Fibroblast of the conjunctiva (primary cell): ENCODE results near the gene FCRLB.
"Not testable (repeated sequence)": the region's sequence is repeated elsewhere in the genome, so short reads cannot be mapped to it uniquely, and the experiment has no call there.

Experiments used
- DNase-seq: peaks from one replicate; pipeline ENCODE4 v3.0.0-alpha.2; 2010; ENCODE audit warnings: low read depth

Gene FCRLB

DNA sequence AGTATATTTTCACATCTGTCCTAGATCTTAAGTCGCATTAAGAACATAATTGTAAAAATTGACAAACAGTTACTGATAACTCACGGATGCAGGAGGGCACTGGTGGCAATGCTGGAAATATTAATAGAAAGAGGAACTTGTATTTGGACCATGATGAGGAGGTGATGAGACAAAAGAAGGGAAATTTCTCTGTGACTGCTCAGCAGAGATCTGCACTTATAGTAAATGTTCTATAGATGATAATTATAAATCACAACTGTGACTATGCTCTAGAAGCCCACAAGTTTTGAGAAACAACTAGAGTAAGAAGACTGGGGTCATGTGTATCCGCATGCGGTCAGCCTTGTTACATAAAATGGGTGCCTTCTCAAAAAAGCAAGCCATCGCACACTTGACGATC lies 19.6 kb downstream of the FCRLB start:
- no peak for DNase-seq

DNA sequence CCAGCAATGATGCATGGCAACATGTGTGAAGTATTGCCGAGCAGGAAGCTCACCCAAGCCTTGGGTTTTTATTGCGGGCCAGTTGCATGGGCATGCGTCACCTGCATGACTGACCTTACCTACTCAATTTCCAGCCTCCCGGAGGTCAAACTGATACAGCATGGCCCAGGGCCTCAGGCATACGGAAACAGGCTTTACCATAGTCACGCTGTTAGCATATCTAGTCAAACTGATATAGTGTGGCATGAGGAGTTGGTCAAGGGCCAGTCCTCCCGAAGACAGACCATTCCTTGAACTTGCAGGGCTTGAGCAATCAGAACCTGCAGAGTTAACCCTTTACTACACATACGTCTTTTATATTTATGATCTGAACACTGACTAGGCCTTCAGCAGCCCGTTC lies 21.9 kb downstream of the FCRLB start:
- DNase-seq = no peak

DNA sequence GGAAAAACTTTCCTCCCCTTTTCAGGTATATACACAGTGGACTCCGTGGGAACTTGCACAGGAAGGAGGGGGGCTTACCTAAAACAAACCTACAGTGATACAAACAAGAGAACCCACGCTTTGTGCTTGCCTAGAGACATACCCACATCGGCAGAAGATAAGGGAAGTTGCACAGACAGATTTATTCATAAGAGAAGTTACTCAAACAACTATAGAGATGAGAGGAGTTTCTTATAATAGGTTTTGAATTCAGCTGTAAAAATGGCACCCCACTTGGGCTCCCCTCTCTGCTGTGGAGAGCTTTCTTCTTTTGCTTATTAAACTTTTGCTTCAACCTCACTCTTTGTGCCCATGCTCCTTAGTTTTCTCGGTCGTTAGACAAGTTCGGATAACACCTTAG lies 26.5 kb downstream of the FCRLB start:
- DNase-seq = no peak

GRCh38 chr1:161749509-161750407 lies 28.4 kb downstream of the FCRLB start, which contains the start of gene DUSP12:
DUSP12 (plus strand) TSS chr1:161749786; CDS start chr1:161749802, 16 bp downstream.
- DNase-seq = peak; percentile 94

DNA sequence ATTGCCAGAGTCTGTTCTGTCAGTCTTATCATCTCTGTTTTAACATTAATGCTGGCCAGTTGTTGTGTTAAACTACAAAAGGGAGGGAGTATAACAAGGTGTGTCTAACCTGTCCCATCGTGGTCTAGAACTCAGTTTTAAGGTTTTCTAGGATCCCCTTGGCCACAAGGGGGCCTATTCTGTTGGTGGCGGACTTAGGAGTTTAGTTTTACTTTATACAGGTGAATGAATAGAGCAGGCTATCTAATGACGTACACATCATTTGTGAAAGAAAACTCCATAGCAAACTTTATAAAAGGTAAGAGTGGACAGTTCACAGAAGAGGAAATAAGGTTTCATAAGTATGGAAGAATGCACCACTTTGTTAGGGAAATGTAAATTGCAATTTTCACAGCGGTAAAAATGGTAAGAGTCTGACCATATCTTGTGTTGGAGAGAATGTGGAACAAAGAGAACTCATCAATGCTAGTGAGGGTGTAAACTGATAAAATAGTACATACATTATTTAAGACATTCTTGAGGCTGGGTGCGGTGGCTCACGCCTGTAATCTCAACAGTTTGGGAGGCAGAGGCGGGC lies 42.3 kb downstream of the FCRLB start:
- no peak for DNase-seq

DNA sequence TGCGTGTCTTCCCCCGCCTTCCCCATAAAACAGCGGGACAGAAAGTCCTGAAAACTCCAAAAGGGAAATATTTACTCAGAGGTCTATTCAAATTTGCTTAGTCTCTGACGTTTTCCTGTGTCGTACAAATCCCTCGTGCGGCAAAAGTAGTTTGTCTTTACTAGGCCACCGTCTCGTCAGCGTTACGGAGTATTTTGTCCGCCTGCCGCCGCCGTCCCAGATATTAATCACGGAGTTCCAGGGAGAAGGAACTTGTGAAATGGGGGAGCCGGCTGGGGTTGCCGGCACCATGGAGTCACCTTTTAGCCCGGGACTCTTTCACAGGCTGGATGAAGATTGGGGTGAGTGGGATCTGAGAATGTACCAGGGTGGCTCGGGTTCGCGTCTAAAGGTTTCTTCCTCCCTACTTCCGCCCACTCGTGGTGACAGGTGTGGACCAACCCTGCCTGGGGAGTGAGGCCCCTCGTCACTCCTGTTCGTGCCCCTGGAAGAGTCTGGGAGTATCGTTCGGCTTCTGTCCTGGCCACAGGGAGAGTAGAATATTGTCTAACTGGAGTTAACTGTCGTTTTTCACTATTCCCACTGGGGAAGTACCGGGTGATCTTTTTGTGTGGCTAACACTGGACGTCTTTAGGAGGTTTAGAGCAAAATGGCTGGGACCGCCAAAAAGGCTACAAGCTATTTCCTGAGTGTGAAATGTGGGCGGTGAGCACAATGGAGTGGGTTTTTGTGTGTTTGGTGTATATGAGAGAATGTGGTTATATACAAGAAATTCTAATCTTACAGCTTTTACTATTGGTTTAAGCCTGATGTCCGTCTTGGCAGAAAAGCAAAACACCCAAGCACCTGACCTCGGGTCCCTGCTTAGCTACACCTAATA lies 45.0 kb downstream of the FCRLB start, which contains the start of gene ATF6:
ATF6 (plus strand) TSS at position 219 of the 880 bp plus-strand sequence; CDS start at position 260, 41 bp downstream.
- DNase-seq = peak; percentile 85

DNA sequence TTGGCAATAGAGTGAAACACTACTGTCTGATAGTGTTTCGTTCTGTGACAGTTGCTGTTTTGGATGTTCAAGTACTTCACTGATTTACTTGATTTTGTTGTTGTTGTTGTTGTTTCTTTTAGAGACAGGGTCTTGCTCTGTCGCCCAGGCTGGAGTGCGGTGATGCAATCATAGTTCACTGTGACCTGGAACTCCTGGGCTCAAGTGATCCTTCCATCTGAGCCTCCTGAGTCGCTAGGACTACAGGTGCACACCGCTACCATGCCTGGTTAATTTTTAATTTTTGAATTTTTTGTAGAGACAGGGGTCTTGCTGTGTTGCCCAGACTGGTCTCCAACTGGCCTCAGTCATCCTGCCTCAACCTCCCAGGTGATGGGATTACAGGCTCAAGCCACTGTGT lies 47.1 kb downstream of the FCRLB start:
- no peak for DNase-seq

GRCh38 chr1:161768986-161769672 lies 47.8 kb downstream of the FCRLB start:
- DNase-seq = no peak

- DNase-seq = not testable (repeated sequence)
Measured at GRCh38 chr1:161769673-161770045, 48.3 kb downstream of the FCRLB start.

DNA sequence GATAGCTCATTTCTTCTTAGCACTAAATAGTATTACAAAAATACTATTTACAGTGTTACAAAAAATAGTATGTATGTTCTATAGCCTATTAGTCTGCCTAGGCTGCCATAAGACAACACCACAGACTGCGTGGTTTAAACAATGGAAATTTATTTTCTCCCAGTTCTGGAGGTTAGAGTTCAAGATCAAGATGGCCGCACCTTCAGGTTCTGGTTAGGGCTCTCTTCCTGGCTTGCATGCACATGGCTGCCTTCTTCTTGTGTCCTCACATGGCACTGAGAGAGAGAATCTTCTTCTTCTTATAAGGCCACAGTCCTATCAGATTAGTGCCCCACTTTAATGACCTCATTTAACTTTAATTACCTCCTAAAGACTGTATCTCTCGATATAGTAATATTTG lies 48.9 kb downstream of the FCRLB start:
- no peak for DNase-seq

DNA sequence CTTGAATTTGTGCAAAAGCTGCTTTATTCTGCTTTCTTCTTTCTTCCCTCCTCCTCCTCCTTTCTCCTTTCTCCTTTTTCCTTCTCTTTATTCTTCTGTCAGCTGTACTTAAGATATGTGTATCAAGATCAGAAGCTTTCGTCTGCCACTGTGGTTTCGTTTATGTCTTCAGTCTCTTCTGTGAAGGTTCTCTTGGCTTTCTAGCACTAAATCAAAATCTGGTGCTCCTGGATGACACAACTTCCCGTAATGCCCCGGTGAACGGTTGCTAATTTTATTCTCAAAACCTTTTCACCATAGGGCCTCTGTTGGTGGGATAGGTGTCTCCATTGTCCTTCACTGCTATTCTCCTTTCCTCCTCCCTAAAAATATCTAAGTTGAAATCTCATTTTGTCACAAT lies 49.8 kb downstream of the FCRLB start:
- DNase-seq = no peak

- no peak for DNase-seq
Measured at GRCh38 chr1:161771973-161772372, 50.6 kb downstream of the FCRLB start.

- no peak for DNase-seq
Measured at GRCh38 chr1:161772397-161772796, 51.1 kb downstream of the FCRLB start.

GRCh38 chr1:161773791-161774190 lies 52.4 kb downstream of the FCRLB start:
- DNase-seq = no peak

DNA sequence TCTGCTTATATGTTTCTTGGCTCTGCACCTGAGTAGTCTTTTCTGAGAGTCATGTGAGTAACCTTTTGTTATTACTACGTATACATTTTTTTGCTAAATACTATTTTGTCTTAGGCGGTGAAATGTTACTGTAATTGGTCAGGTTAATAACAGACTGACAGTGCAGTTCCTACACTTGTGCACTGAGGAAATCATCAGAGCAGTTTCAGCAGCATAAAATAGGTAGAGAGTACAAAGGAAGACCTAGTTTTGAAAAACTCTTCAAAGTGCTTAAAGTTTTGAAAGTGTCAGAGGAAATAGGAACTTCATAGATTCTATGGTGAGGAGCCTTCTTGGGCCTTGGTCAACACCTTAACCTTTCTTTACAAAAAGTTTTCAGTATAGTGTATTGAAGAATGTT lies 55.9 kb downstream of the FCRLB start:
- no peak for DNase-seq
